HG02759 (cell line): ENCODE measurements around the gene NKD2.

Experiments
- ATAC-seq: cut with Tn5 transposase; IDR thresholded peaks from one replicate; pipeline ENCODE4 v1.9.1; 2021; ENCODE audit warnings: mild to moderate bottlenecking, moderate library complexity; ENCODE audit not compliant: unreplicated experiment

The NKD2 gene

DNA sequence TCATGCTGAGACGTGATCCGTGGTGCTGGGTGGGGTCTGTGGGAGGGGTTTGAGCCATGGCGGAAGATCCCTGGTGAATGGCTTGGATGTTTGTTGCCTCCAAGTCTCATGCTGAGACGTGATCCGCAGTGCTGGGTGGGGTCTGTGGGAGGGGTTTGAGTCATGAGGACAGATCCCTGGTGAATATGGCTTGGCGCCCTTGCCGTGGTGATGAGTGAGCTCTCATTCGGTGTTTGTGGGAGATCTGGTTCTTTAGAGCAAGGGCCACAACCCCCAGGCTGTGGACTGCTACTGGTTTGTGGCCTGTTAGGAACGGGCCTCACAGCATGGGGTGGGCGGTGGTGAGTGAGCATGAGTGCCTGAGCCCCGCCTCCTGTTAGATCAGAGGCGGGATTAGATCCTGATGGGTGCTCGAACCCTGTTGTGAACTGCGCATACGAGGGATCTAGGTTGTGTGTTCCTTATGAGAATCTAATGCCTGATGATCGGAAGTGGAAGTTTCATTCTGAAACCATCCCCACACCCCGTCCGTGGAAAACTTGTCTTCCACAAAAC, 31.2 kb downstream of the NKD2 start:
- no peak for ATAC-seq

DNA sequence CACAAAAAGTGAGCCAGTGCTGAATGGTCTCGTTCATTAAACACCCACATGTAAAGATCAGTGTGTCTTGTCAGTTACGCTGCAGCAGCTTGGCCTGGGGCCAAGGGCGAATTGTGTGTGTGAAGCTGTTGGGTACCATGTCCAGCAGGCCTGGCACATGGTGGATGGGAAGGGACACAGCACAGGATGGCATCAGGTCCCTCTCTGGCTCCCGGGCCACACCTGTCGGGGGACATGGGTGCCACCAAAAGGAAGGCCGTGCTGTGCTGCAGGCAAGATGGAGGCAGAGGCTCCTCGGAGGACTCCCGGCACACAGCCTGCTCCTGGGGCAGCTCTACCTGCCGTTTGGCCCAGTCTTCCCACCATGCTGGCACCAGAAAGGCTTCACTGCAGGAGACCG, 32.0 kb downstream of the NKD2 start:
- no peak for ATAC-seq

DNA sequence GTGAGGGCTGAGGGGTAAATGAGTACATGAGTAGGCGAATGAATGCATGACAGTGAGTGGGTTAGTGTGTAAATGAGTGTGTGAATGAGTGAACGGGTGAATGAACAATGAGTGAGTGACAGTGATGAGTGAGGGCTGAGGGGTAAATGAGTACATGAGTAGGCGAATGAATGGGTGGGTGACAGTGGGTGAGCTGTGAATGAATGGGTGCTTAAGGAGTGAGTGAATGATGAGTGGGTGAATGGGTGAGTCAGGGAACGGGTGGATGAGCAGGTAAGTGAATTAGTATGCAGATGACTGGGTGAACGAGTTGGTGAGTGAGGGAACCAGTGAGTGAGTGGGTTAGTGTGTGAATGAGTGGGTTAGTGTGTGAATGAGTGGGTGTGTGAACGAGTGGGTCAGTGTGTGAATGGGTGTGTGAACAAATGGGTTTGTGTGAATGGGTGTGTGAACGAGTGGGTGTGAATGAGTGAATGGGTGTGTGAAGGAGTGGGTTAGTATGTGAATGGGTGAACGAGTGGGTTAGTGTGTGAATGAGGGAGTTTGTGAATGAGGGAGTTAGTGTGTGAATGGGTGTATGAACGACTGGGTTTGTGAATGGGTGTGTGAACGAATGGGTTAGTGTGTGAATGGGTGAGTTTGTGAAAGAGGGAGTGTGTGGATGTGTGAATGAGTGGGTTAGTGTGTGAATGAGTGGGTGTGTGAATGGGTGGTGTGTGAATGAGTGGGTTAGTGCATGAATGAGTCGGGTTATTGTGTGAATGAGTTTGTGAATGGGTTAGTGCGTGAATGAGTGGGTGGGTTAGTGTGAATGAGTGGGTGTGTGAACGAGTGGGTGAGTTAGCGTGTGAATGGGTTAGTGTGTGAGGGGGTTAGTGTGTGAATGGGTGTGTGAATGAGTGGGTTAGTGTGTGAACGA, 32.9 kb downstream of the NKD2 start:
- ATAC-seq, result no peak

DNA sequence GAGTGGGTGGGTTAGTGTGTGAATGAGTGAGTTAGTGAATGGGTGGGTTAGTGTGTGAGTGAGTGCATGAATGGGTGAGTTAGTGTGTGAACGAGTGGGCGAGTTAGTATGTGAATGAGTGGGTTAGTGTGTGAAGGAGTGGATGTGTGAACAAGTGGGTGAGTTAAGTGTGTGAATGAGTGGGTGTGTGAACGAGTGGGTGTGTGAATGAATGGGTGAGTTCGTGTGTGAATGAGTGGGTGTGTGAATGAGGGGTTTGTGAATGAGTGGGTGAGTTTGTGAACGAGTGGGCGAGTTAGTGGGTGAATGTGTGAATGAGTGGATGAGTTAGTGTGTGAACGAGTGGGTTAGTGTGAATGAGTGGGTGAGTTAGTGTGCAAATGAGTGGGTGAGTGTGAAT, 34.0 kb downstream of the NKD2 start:
- no peak for ATAC-seq

DNA sequence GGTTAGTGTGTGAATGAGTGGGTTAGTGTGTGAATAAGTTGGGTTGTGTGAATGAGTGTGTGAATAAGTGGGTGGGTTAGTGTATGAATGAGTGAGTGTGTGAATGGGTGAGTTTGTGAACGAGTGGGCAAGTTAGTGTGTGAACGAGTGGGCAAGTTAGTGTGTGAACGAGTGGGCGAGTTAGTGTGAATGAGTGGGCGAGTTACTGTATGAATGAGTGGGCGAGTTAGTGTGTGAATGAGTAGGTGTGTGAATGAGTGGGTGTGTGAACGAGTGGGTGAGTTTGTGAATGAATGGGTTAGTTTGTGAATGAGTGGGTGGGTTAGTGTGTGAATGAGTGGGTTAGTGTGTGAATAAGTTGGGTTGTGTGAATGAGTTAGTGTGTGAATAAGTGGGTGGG, 34.7 kb downstream of the NKD2 start:
- no peak for ATAC-seq

DNA sequence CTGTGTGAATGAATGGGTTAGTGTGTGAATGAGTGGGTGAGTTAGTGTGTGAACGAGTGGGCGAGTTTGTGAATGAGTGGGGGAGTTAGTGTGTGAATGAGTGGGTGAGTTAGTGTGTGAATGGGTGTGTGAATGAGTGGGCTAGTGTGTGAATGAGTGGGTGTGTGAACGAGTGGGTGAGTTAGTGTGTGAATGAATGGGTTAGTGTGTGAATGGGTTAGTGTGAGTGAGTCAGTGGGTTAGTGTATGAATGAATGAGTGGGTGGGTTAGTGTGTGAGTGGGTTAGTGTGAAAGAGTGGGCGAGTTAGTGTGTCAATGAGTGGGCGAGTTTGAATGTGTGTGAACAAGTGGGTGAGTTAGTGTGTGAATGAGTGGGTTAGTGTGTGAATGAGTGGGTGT, 35.5 kb downstream of the NKD2 start:
- no peak for ATAC-seq

DNA sequence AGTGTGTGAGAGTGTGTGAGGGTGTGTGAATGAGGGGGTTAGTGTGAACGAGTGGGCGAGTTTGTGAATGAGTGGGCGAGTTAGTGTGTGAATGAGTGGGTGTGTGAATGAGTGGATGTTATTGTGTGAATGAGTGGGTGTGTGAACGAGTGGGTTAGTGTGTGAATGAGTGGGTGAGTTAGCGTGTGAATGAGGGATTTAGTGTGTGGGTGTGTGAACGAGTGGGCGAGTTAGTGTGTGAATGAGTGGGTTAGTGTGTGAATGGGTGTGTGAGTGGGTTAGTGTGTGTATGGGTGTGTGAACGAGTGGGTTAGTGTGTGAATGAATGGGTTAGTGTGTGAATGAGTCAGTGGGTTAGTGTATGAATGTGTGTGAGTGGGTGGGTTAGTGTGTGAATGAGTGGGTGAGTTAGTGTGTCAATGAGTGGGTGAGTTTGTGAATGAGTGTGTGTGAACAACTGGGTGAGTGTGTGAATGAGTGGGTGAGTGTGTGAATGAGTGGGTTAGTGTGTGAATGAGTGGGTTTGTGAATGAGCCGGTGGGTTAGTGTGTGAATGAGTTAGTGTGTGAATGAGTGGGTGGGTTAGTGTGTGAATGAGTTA, 37.5 kb downstream of the NKD2 start:
- no peak for ATAC-seq

DNA sequence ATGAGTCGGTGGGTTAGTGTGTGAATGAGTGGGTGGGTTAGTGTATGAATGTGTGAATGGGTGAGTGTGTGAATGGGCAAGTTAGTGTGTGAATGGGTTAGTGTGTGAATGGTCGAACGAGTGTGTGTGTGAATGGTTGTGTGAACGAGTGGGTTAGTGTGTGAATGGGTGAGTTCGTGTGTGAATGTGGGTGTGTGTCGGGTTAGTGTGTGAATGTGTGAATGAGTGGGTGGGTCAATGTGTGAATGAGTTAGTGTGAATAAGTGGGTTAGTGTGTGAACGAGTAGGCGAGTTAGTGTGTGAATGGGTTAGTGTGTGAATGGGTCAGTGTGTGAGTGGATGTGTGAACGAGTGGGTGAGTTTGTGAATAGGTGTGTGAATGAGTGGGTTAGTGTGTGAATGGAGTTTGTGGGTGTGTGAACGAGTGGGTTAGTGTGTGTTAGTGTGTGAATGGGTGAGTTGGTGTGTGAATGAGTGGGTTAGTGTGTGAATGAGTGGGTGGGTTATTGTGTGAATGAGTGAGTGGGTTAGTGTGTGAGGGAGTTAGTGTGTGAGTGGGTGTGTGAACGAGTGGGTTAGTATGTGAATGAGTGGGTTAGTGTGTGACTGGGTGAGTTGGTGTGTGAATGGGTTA, 38.8 kb downstream of the NKD2 start:
- ATAC-seq, result no peak

DNA sequence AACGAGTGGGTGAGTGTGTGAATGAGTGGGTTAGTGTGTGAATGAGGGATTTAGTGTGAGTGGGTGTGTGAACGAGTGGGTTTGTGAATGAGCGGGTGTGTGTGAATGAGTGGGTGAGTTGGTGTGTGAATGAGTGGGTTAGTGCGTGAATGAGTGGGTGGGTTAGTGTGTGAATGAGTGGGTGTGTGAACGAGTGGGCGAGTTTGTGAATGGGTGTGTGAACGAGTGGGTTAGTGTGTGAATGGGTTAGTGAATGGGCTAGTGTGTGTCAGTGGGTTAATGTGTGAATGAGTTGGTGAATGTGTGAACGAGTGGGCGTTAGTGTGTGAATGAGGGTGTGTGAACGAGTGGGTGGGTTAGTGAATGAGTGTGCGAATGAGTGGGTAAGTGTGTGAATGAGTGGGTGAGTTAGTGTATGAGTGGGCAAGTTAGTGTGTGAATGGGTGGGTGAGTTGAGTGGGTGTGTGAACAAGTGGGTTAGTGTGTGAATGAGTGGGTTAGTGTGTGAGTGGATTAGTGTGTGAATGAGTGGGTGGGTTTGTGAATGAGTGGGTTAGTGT, 39.6 kb downstream of the NKD2 start:
- ATAC-seq, result no peak

DNA sequence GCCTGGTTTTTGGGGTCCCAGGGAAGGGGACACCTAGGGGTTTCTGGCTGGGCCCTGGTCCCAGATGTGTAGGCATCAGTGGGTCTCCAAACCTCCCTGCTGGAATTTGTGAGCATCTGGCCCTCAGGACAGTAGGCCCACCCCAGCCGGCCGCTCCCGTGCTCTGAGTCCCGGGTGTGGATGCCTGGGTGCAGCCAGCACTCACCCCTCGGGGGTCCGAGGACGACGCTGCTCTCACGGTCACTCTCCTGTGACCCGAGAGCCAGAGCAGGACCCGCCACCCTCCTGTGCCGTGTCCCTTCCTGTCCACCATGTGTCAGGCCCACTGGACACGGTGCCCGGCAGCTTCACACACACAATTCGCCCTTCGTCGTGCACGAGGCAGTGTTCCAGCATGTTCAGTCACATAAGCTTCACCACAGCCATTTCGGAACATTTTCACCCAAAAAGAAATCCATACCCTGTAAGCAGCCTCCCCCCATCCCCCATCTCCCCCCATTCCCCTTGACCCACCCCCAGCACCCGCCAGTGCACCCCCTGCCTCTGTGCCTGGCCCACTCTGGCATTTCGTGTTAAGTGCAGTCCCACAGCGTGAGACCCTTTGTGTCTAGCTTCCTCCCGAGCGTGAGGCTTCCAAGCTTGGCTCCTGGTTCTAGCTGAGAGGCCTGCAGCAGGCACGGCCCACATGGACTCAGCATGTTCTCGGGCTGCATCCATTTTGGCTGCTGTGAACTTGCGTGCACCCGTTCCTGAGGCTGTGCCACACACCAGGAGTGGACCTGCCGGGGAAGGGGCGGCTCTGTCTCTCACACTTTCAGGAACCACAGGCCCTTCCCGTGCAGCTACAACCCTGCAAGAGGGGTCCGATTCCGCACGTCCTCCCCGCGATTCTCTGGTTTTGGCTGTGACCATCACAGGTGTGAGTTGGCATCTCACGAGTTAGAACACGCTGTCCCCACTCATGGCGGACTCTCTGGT, 40.5 kb downstream of the NKD2 start:
- no peak for ATAC-seq

DNA sequence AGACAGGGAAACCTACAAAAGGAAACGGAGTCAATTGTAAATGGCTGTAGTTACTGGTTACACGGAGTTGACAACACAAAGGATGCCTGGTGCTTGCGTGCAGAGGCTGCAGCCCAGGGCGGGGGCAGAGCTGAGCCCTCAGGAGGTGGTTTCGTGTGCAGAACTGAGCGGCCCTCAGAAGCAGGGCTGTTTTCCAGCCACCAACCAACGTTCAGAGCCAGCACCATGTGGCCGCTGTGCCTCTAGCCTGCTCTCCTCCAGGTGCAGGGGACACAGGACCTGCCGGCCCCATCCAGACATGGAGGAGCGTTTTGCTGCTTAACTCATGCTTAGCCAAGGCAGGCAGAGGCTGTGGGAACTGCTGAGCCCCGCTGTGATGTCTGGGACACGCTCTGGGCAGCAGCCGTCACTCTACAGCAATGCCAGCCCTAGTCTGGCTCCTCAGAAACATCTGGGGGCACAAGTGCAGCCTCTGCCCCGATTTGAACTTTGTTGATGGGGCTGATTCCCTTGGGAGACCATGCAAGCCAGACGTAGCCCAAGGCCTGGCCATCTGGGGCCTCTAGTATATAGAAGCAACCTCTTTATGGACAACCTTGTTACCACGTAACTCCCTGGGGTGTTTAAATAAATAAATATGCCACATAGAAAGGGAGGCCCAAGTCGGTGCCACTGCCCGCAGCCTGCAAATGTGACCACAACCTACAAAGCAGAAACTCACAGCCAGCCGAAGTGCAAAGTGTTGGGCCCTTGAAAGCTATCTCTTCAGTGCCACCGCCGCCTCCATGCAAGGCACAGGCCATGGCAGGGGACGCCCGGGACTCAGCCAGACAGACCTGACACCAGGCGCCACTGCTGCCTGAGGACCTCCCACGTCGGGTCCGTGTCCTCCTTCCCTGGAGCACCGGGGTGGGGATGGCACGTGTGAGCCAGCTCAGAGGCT, 42.1 kb downstream of the NKD2 start:
- no peak for ATAC-seq

DNA sequence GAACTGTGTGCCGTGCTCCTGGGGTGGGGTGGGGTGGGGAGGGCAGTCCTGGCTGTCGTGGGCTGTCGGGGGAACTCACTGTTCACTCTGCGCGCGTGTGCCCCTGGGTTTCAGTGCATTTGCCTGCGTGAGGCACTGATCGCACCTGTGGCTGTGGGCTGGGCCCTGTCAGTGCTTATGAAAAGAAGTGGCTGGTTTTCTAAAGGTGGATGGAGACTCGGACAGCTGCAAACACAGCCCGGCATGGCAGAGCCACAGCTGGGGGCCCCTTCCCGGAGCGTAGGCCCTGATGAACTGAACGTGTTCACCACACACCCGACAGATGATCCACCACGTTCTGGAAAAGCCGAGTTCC, 42.7 kb downstream of the NKD2 start:
- ATAC-seq, result no peak

DNA sequence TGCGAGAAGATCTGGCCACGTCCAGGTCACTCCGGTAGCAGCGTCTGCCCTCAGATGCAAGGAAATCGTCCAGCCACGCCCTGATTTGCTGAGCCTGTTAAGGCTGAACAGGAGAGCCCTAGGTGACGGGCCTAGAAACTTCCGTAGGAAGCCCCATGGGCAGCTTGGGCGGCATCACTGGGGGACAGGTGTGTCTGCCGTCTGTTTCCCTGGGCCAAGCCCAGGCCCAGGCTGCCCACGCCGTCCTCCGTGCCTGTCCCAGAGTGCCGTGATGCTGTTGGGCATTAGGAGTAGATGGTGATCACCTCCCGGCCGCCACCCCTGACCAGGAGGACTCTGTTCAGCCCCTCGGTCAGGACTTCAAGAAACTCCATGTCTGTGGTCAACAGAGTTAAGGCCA, 43.5 kb downstream of the NKD2 start:
- ATAC-seq, result no peak

DNA sequence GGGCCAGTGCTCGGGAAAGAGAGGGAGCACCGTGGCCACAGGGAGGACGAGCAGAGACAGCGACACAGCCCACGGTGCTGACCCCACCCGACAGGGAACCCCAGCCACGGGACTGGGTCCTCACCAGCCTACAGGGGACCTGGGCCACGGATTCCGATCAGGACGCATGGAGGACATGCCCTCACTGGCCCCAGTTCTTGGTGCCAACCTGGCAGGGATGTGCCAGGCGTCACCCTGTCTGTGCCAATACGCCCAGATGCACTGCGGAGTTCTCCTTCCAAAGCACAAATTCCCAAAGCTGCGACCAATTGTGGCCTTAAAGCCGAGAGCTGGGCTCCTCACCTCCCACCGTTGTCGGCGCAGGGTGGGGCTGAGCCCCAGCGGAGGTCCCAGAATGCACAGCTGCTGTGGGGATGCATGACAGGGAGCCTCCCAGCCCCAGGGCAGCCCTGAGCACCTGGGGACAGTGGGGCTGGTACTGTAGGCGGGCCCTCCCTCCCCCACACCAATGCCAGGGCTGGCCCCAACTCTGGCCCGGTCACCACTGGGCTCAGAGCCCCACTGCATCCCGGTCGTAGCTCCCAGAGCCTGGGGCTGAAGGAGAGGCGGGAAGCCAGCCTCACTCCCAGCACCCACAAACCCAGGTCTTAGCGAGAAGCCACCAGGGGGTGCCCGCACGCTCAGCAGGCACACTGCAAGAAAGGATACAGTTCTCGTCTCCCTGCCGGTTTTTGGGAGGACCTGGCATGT, 44.2 kb downstream of the NKD2 start:
- no peak for ATAC-seq

DNA sequence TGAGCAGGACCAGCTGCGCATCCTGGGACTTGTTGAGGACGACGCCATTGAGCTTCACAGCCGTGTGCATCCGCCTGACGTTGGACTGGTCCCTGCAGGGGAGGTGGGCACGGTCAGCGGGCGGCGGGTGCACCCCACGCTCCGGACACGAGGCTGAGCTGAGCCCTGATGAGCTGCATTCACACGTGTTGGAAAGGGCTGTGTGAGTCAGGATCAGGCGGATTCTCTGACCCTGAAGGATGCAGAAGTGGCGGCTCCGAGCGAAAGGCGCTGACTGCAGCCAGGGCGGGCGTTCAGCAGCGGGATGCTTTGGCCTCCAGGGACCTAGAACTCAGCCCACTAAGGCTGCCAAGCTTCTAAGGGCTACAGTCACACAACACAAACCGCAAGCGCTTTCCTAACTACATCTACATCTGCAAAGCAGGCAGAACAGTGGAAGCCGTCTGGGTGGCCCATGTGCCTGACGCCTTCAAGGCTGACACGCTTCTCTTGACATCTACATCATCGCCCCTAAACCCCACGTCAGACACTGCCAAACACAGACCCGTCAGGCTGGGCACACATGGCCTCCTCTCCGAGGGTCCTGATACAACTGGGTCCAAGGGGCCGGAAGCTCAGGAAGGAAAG, 44.9 kb downstream of the NKD2 start:
- no peak for ATAC-seq

DNA sequence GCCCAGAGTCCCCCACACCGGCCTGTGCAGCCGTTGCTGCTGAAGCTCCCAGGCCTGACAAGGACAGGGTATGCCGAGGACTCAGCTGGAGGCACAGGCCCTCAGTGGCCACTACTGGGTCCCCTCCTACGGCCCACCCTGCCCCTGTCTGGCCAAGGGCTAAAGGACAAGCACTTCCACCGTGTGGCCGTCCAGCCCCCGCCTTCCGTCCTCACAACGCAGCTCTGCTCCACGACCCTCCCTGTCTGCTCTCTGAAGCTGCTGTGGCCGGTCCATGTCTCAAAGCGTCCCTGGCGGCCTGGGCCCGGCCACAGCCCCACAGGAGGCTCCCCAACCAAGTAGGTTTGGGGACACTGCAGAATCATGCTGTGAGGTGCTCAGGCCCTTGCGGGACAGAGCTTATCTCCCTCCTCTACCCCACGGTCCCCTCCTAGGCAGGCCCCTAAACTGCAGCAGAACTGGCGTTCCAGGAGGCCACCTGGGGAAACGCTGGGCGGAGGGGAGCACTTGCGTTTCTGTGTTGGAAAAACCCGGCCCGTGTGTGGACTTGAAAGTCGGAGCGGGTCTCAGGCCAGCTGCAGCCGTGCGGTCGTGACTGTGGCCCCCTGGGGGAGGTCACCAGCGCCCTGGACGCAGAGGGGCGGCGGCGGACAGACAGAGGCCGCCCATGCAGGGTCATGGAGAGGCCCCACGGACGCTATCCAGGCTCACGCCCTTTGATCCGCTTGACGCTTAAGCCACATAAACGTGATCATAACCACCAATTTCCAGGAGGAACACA, 45.6 kb downstream of the NKD2 start:
- ATAC-seq, result no peak
